ENCODE measurements around the gene NF1.

NF1 gene

GRCh38 chr17:31390426-31390747 lies 295.6 kb downstream of the NF1 start:
- WGBS = 73% methylated on average over 8 of the region's 8 CpGs
- Histone ChIP-seq H3K9ac (ENCODE audit: low read length) (no peak overlapping the region), H3K14ac (ENCODE audit: low read length in 2 of 2) (no peak overlapping the region)

GRCh38 chr17:31390748-31391495 lies 296.1 kb downstream of the NF1 start:
- Histone ChIP-seq H3K9me3 (ENCODE audit: control insufficient read depth, low read length) (no peaks in the 10 kb centered on the region), H2AFZ (ENCODE audit: low read depth, low read length) (no peak overlapping the region), H4K91ac (ENCODE audit: low read length) (no peak overlapping the region), H3K14ac (ENCODE audit: low read length in 2 of 2) (no peak overlapping the region), H3K4me1 (ENCODE audit: control insufficient read depth, insufficient read depth, low read depth, low read length) (peaks cover 14% of the 10 kb centered on the region), H3K4me3 (ENCODE audit: insufficient read depth in 1 of 2, low read depth in 1 of 2, low read length in 2 of 2) (peak overlapping the region in 1 of 2 experiments; percentile 33), H4K8ac (ENCODE audit: low read length) (no peak overlapping the region), H2BK5ac (ENCODE audit: low read depth, low read length, poor library complexity, severe bottlenecking) (no peak overlapping the region), H3K79me1 (replicated peaks; ENCODE audit: low read length, poor library complexity, severe bottlenecking) (no peaks in the 10 kb centered on the region), H3K4ac (ENCODE audit: low read depth in 1 of 2, low read length in 2 of 2) (no peak overlapping the region), H2AK5ac (ENCODE audit: low read length, severe bottlenecking) (no peak overlapping the region), H3K9ac (ENCODE audit: low read length) (no peak overlapping the region), H2BK12ac (ENCODE audit: low read length in 2 of 2) (peak overlapping the region in 1 of 2 experiments; percentile 32), H3K27me3 (ENCODE audit: control insufficient read depth in 1 of 2, insufficient read depth in 1 of 2, low read length in 2 of 2) (peaks cover 50 to 60% of the 10 kb centered on the region in 2 experiments), H2BK15ac (ENCODE audit: low read depth, poor library complexity, severe bottlenecking) (no peak overlapping the region), H3K4me2 (ENCODE audit: low read length, poor library complexity, severe bottlenecking) (peak overlapping the region; percentile 67), H3K36me3 (ENCODE audit: control insufficient read depth in 1 of 2, insufficient read depth in 2 of 2, low read depth in 1 of 2, low read length in 2 of 2) (no peaks in the 10 kb centered on the region), H3K18ac (ENCODE audit: low read depth in 1 of 2, low read length in 2 of 2) (no peak overlapping the region), H3K27ac (ENCODE audit: low read length, poor library complexity, severe bottlenecking) (no peak overlapping the region), H3K23ac (ENCODE audit: low read length in 2 of 2) (no peak overlapping the region), H2BK120ac (ENCODE audit: low read depth, low read length) (no peak overlapping the region)
- peak; percentile 9 for DNase-seq
- 20% methylated on average over 36 of the region's 56 CpGs for WGBS

More at GRCh38 chr17:31390426-31390747, 295.6 kb downstream of the NF1 start:
- Histone ChIP-seq H4K91ac (ENCODE audit: low read length) (no peak overlapping the region), H2BK12ac (ENCODE audit: low read length in 2 of 2) (no peak overlapping the region), H4K8ac (ENCODE audit: low read length) (no peak overlapping the region), H3K4me3 (ENCODE audit: insufficient read depth in 1 of 2, low read depth in 1 of 2, low read length in 2 of 2) (no peak overlapping the region), H3K18ac (ENCODE audit: low read depth in 1 of 2, low read length in 2 of 2) (no peak overlapping the region), H3K36me3 (ENCODE audit: control insufficient read depth in 1 of 2, insufficient read depth in 2 of 2, low read depth in 1 of 2, low read length in 2 of 2) (no peaks in the 10 kb centered on the region), H3K23ac (ENCODE audit: low read length in 2 of 2) (no peak overlapping the region), H3K4me2 (ENCODE audit: low read length, poor library complexity, severe bottlenecking) (no peak overlapping the region), H2BK15ac (ENCODE audit: low read depth, poor library complexity, severe bottlenecking) (no peak overlapping the region), H3K9me3 (ENCODE audit: control insufficient read depth, low read length) (no peaks in the 10 kb centered on the region), H3K27me3 (ENCODE audit: control insufficient read depth in 1 of 2, insufficient read depth in 1 of 2, low read length in 2 of 2) (peaks cover 48 to 58% of the 10 kb centered on the region in 2 experiments), H2AK5ac (ENCODE audit: low read length, severe bottlenecking) (no peak overlapping the region), H3K4me1 (ENCODE audit: control insufficient read depth, insufficient read depth, low read depth, low read length) (peaks cover 14% of the 10 kb centered on the region), H3K4ac (ENCODE audit: low read depth in 1 of 2, low read length in 2 of 2) (no peak overlapping the region), H2BK120ac (ENCODE audit: low read depth, low read length) (no peak overlapping the region), H2BK5ac (ENCODE audit: low read depth, low read length, poor library complexity, severe bottlenecking) (no peak overlapping the region), H3K27ac (ENCODE audit: low read length, poor library complexity, severe bottlenecking) (no peak overlapping the region), H3K79me1 (replicated peaks; ENCODE audit: low read length, poor library complexity, severe bottlenecking) (no peaks in the 10 kb centered on the region), H2AFZ (ENCODE audit: low read depth, low read length) (no peak overlapping the region)
- no peak for DNase-seq

GRCh38 chr17:31391496-31391949 lies 296.7 kb downstream of the NF1 start, which contains the start of gene RAB11FIP4:
RAB11FIP4 (plus strand) TSS chr17:31391675; CDS start chr17:31391853, 178 bp downstream.
- Histone ChIP-seq H2AK5ac (ENCODE audit: low read length, severe bottlenecking) (no peak within 1 kb of the TSS), H3K4me2 (ENCODE audit: low read length, poor library complexity, severe bottlenecking) (peak within 1 kb of the TSS; percentile 67), H3K4me3 (ENCODE audit: insufficient read depth in 1 of 2, low read depth in 1 of 2, low read length in 2 of 2) (peak within 1 kb of the TSS; percentile 32 to 33), H3K4me1 (ENCODE audit: control insufficient read depth, insufficient read depth, low read depth, low read length) (peaks cover 14% of the 10 kb centered on the region), H2BK120ac (ENCODE audit: low read depth, low read length) (no peak within 1 kb of the TSS), H3K23ac (ENCODE audit: low read length in 2 of 2) (peak within 1 kb of the TSS in 1 of 2 experiments; percentile 20), H3K36me3 (ENCODE audit: control insufficient read depth in 1 of 2, insufficient read depth in 2 of 2, low read depth in 1 of 2, low read length in 2 of 2) (no peaks in the 10 kb centered on the region), H3K27ac (ENCODE audit: low read length, poor library complexity, severe bottlenecking) (no peak within 1 kb of the TSS), H4K91ac (ENCODE audit: low read length) (no peak within 1 kb of the TSS), H4K8ac (ENCODE audit: low read length) (no peak within 1 kb of the TSS), H2AFZ (ENCODE audit: low read depth, low read length) (no peak within 1 kb of the TSS), H3K9ac (ENCODE audit: low read length) (no peak within 1 kb of the TSS), H2BK15ac (ENCODE audit: low read depth, poor library complexity, severe bottlenecking) (peak within 1 kb of the TSS; percentile 88), H3K27me3 (ENCODE audit: control insufficient read depth in 1 of 2, insufficient read depth in 1 of 2, low read length in 2 of 2) (peaks cover 53 to 65% of the 10 kb centered on the region in 2 experiments), H2BK12ac (ENCODE audit: low read length in 2 of 2) (peak within 1 kb of the TSS in 1 of 2 experiments; percentile 32), H3K9me3 (ENCODE audit: control insufficient read depth, low read length) (no peaks in the 10 kb centered on the region), H3K4ac (ENCODE audit: low read depth in 1 of 2, low read length in 2 of 2) (no peak within 1 kb of the TSS), H3K14ac (ENCODE audit: low read length in 2 of 2) (peak within 1 kb of the TSS in 1 of 2 experiments; percentile 83), H2BK5ac (ENCODE audit: low read depth, low read length, poor library complexity, severe bottlenecking) (no peak within 1 kb of the TSS), H3K79me1 (replicated peaks; ENCODE audit: low read length, poor library complexity, severe bottlenecking) (no peaks in the 10 kb centered on the region), H3K18ac (ENCODE audit: low read depth in 1 of 2, low read length in 2 of 2) (no peak within 1 kb of the TSS)
- no CpG with 5 or more reads among the region's 69 CpGs for WGBS
- DNase-seq = peak; percentile 18

- H3K36me3 ChIP-seq (ENCODE audit: control insufficient read depth in 1 of 2, insufficient read depth in 2 of 2, low read depth in 1 of 2, low read length in 2 of 2) = no peaks in the 10 kb centered on the region
- no peak overlapping the region for H2BK120ac ChIP-seq (ENCODE audit: low read depth, low read length)
- no peak overlapping the region for H3K9ac ChIP-seq (ENCODE audit: low read length)
- no peak overlapping the region for H3K27ac ChIP-seq (ENCODE audit: low read length, poor library complexity, severe bottlenecking)
- H3K14ac ChIP-seq (ENCODE audit: low read length in 2 of 2) = peak overlapping the region in 1 of 2 experiments; percentile 83
- no peak for DNase-seq
- H3K27me3 ChIP-seq (ENCODE audit: control insufficient read depth in 1 of 2, insufficient read depth in 1 of 2, low read length in 2 of 2) = peaks cover 58 to 72% of the 10 kb centered on the region in 2 experiments
- H3K4ac ChIP-seq (ENCODE audit: low read depth in 1 of 2, low read length in 2 of 2) = no peak overlapping the region
- peak overlapping the region; percentile 46 for H2BK15ac ChIP-seq (ENCODE audit: low read depth, poor library complexity, severe bottlenecking)
- peak overlapping the region in 1 of 2 experiments; percentile 32 for H3K4me3 ChIP-seq (ENCODE audit: insufficient read depth in 1 of 2, low read depth in 1 of 2, low read length in 2 of 2)
- no peak overlapping the region for H2AFZ ChIP-seq (ENCODE audit: low read depth, low read length)
- 37% methylated on average over 39 of the region's 52 CpGs for WGBS
- H3K18ac ChIP-seq (ENCODE audit: low read depth in 1 of 2, low read length in 2 of 2) = no peak overlapping the region
- H2BK12ac ChIP-seq (ENCODE audit: low read length in 2 of 2) = no peak overlapping the region
- H3K4me1 ChIP-seq (ENCODE audit: control insufficient read depth, insufficient read depth, low read depth, low read length) = peaks cover 14% of the 10 kb centered on the region
- no peak overlapping the region for H4K8ac ChIP-seq (ENCODE audit: low read length)
- peak overlapping the region in 1 of 2 experiments; percentile 20 for H3K23ac ChIP-seq (ENCODE audit: low read length in 2 of 2)
- no peaks in the 10 kb centered on the region for H3K79me1 ChIP-seq (replicated peaks; ENCODE audit: low read length, poor library complexity, severe bottlenecking)
- H4K91ac ChIP-seq (ENCODE audit: low read length) = no peak overlapping the region
- H3K9me3 ChIP-seq (ENCODE audit: control insufficient read depth, low read length) = no peaks in the 10 kb centered on the region
- H2BK5ac ChIP-seq (ENCODE audit: low read depth, low read length, poor library complexity, severe bottlenecking) = no peak overlapping the region
- no peak overlapping the region for H2AK5ac ChIP-seq (ENCODE audit: low read length, severe bottlenecking)
- H3K4me2 ChIP-seq (ENCODE audit: low read length, poor library complexity, severe bottlenecking) = peak overlapping the region; percentile 53
Measured at GRCh38 chr17:31392002-31392855, 297.5 kb downstream of the NF1 start.
